GM18505 (cell line): Measurements from ENCODE around the gene GPAT3.
"Not testable (repeated sequence)": the region's sequence is repeated elsewhere in the genome, so short reads cannot be mapped to it uniquely, and the experiment has no call there.

Experiments
- ATAC-seq: cut with Tn5 transposase; IDR thresholded peaks from one replicate; pipeline ENCODE4 v1.9.1; 2021; ENCODE audit not compliant: unreplicated experiment
- POLR2A ChIP-seq: IDR thresholded peaks from 4 replicates; pipeline ENCODE4 v1.6.1; 2011; ENCODE audit warnings: borderline replicate concordance; ENCODE audit not compliant: insufficient read depth, insufficient read length; ENCODE audit errors: extremely low read depth

GPAT3 gene

DNA sequence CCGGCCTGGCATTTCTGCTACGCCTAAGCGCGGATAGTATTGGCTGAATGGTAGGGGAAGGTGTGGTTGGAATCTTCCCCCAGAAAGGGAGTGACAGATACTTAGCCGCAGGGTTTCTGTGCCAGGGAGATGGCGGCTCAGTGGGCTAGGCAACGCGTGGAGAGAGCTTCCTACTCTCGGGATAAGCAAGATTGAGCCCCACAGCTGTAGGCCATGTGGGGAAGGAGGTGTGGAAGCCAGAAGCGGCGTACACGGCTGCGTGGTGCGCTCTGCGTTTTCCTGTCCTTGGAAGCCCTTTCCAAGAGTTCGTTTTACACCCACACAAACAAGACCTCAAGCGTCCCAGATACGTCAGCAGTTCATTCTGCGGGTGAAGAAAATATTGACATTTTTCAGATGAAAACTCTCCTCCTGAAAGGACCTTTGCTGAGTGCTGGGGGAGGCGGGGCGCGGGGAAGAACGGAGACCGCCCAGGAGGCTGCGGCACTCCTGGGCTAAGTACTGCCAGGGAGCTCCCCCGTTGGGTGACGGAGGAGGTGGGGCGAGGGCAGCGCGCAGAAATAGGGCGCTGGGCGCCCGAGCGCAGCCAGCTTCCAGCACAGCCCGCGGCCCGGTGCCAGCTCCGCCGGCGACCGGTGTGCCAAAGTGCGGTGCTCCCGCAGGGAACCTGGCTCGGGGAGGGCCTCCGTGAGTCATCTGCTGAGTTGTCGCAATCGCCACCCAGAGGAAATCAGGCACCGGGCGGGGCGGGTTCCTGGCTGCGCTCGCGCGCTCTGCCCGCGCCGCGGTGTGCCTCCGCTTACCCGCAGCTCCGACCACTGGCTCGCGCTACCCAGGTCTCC, at the start of gene GPAT3:
GPAT3 (plus strand) TSS at position 589 of the 842 bp plus-strand sequence. CDS start 515 bp downstream, outside the sequence.
- TF ChIP-seq POLR2A, result no peak
- peak; percentile 82 for ATAC-seq

DNA sequence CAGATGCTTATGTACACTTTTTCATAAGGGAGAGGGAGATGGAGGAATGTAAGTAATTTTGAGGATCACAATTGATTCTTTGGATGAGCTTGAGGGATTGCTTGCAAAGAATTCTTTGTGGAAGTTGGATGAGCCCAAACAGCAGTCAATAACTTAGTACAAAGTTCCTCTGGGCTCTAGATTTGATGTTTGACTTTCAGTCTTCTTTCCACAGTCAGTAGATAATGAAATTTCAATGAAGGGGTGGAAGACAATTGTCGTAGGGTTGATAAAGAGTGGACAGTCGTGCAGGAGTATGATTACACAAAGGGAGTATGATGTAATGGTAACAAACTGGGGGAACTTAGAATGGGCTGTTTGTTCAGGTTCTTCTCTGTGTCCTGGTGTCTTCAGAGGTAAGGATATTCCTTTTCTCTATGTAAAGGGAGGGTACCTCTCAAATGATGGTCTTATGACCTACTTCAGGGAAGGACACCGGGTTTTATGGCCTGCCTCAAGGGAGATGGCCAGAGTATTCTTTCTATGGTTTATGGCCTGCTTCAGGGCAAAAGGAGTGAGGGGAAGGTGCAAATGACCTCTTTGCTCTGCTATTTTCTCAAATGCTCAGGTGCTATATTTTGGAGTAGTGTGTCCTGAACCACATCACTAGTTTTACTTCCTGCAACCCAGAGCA, 49.3 kb upstream of the GPAT3 start:
- no peak for TF ChIP-seq POLR2A
- no peak for ATAC-seq

GRCh38 chr4:83489711-83490326, 46.1 kb upstream of the GPAT3 start:
- ATAC-seq, result no peak
- TF ChIP-seq POLR2A, result no peak

DNA sequence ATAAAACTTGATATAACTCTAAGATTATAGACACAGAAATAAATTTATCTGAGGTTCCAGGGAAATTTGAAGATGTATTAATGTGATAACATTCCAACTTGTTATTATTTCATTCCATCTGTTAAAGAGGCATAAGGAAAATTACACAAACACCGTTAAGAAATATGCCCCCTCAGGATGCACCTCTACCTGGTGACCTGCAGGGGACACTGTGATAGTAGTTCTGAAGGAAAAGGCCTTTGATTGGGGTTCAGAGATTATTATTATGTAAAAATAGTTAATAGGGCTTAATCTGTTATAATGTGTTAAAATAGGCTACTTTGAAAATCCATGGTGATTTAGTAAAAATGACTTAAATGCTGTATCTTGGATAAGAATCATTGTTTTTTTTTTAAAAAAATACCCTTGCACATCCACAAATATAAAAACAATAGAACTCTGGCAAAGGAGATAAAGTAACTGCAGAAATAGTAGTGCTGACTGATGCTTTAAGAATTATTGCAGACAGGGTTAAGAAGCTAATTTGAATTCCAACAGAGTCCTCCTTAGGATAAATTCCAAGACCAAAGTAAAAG, 44.9 kb upstream of the GPAT3 start:
- no peak for TF ChIP-seq POLR2A
- ATAC-seq, result peak; percentile 74

- not testable (repeated sequence) for ATAC-seq
These were observed 39.6 kb upstream of the GPAT3 start for GRCh38 chr4:83496085-83496917.

GRCh38 chr4:83498187-83498586, 37.7 kb upstream of the GPAT3 start:
- TF ChIP-seq POLR2A, result no peak
- ATAC-seq, result no peak

DNA sequence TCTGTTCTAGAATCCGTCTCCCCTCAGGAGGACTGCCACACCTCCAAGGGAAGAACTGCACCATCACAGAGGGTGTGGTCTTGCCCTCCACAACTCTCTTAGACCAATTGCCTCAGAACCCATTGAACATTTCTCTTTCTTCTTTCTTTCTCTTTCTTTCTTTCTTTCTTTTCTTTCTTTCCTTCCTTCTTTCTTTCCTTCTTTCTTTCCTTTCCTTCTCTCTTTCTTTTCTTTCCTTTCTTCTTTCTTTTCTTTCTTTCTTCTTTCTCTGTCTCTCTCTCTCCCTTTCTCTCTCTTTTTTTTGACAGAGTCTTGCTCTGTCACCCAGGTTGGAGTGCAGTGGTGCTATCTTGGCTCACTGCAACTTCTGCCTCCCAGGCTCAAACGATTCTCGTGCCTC, 34.2 kb upstream of the GPAT3 start:
- ATAC-seq, result not testable (repeated sequence)

DNA sequence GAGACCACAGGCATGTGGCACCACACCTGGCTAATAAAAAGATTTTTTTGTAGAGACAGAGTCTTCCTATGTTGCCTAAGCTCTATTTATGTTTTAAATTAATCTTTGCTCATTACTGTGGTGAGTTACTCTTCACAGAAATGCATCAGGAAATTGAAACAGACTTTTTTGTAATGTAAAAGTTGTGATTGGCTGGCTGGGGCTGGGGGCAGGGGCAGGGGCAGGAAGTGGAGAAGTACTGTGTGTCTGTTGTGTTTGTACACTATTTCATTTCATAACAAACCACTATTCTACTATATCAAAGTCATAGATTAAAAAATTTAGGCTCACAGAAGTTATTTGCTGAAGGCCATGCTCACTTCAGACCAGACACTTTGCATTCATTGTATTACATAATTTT, 31.9 kb upstream of the GPAT3 start:
- no peak for ATAC-seq
- TF ChIP-seq POLR2A, result no peak

DNA sequence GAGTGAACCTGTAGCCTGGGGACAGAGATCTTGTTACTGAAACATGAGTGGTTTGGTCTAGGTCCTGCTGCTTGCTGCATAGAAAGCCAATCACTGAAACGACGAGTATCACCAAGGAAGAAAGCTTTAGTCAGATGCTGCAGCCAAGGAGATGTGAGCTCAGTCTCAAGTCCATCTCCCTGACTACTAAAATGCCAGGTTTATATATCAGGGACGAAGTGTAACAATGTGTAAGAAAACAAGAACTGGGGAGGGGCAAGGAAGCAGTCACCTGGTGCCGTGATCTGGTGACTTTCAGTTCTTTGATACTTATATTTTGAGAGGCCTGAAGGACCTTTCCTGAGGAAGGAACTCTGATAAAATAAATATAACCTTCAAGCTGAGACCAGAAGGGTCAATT, 31.4 kb upstream of the GPAT3 start:
- no peak for TF ChIP-seq POLR2A

GRCh38 chr4:83504996-83505395, 30.9 kb upstream of the GPAT3 start:
- TF ChIP-seq POLR2A, result no peak
- ATAC-seq, result no peak

More for the DNA sequence above, 31.4 kb upstream of the GPAT3 start:
- ATAC-seq, result no peak

GRCh38 chr4:83509156-83509585, 26.7 kb upstream of the GPAT3 start:
- ATAC-seq, result not testable (repeated sequence)

DNA sequence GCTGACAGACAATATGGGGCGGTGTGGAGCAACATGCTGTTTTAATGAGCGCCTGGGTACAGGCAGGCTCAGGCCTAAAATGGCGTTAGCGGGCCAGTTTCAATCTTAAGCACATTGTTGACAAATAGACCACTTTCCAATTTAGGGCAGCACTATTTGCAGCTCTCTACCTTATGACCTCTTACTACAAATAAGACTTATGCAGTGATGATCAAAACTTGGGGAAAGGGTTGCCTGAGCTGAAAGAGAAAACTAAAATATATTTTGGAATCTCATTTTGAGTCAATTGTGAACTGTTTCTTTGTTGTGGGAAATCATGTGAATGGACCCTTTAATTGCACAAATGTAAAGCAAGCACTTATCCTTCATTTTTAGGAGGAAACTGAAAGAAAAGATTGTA, 25.5 kb upstream of the GPAT3 start:
- no peak for TF ChIP-seq POLR2A
- ATAC-seq, result no peak
